ENCODE data around the gene IFI27L2.

The IFI27L2 gene

DNA sequence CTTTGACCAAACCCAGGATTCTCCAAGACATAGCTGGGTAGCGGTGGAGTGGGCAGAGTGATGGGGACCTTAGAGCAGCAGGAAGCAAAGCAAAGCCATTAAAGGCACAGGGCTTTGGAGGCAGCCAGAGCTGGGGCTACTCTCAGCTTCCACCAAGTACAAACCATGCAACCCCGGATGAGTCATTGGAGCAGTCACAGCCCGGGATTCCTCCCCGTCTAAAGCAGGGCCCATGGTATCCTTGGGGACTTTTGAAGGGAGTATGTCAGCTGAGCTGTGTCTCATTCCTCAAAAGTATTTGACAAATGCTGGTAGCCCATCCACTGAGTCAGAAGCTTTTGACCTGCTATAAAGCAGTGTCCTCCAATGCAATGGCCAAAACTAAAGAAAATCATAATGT is 28.6 kb downstream of the IFI27L2 start:
- DNase-seq (ENCODE audit: low read depth in 2 of 2): no peak

DNA sequence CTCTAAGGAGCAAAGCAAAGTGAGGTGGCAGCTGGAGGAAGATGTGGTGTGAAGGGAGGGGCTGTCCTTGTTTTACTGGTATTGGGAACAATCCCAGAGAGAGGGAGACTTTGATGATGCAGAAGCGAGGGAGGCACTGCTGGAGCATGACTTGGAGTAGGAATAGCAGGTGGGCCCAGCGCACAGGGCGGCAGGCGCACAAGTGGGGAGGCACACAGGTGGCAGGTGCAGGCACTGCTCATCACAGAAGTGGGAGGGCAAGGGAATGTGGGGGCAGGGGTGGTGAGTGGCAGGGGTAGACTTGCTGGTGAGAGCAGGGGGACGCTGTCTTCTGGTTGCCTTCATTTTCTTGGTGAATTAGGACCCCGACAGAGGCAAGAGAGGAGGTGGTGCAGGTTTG is 30.4 kb downstream of the IFI27L2 start:
- DNase-seq (ENCODE audit: low read depth in 2 of 2): no peak

DNA sequence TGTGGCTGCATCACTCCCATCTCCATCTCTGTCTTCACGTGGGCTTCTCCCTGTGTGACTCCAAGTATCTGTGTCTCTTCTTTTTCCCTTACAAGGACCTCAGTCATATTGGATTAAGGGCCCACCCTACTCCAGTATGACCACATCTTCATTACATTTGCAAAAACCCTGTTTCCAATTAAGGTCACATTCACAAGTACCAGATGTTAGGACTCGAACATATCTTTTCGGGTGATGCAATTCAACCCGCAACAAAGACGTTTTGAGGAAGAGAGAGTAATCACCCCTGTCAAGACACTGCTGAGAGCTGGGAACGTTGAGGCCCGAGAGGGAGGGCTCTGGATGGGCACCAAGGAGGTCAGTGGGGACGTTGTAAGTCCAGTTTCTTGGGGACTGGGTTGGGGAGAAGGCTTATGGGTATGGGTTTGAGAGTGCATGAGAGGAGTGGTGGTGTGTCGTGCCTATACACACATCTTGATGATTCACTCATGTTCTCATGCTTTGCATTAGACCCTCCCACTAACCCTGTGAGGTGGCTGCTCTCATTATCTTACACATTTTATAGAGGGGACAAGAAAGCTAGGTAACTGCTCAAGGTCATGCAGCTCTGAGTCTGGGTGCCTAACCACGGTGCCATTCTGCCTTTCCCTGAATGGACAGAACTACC is 30.9 kb downstream of the IFI27L2 start:
- no peak for DNase-seq (ENCODE audit: low read depth in 2 of 2)

DNA sequence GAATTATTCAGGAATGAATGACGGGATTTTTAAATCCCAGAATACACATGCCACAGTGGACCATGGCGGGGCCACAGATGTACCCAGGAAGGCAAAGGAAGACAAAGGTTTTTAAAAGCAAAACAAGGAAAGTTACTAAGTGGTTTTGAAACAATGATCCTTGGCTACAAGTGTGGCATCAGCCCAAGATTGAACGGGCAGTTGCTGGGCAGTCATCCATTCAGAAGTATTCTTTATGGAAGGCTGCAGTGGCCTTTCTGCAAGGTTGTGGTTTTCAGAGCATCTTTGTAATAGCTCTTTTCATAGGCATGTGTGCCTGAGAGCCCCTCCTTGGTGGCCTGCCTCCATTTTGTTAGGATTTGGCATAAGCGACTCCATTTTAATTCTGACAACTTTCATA is 32.3 kb downstream of the IFI27L2 start:
- DNase-seq (ENCODE audit: low read depth in 2 of 2): no peak

DNA sequence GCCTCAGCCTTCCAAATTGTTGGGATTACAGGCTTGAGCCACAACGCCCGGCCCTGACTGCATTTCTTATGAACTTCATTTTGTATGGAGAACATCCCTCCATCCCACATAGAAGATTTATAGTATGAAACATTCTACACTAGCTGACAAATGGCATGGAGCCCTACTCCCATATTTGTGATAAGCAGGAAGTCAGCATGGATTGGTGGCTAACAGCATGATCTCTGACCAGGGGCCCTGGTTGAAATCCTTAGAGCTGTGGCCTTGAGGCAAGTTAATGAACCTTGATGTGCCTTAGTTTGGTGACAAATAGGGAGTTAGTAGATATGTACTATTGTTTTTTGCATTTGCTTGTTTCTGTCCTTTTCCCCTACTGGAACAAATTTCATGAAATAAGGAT is 36.0 kb downstream of the IFI27L2 start:
- DNase-seq (ENCODE audit: low read depth in 2 of 2): no peak

DNA sequence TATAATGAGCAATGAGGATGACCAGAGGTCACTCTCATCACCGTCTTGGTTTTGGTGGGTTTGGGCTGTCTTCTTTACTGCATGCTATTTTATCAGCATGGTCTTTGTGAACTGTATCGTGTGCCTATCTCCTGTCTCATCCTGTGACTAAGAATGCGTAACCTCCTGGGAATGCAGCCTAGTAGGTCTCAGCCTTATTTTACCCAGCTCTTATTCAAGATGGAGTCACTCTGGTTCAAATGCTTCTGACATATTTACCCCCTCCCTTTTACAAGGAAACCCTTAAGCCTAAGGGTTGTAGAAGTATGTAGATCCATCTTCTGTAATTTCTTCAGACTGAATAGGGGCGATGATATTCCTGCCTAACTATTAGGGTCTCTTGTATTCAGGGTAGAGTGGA is 39.9 kb downstream of the IFI27L2 start:
- no peak for DNase-seq (ENCODE audit: low read depth in 2 of 2)

DNA sequence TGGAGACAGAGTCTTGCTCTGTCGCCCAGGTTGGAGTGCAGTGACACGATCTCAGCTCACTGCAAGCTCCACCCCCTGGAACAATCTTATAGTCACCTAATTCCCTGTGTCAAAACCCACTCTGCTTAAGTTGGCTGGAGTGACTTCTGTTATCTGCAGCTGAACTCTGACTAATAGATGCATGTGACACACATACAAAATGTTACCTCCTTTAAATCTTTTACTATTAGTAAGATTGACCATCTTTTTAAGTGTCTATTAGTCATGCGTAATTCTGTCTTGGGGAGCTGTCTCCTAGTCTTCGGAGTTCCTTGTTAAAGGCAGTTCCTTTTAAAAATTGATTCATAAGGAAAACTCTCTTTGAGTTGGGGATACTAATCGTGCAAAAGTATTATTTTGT is 40.9 kb downstream of the IFI27L2 start:
- no peak for DNase-seq (ENCODE audit: low read depth in 2 of 2)

DNA sequence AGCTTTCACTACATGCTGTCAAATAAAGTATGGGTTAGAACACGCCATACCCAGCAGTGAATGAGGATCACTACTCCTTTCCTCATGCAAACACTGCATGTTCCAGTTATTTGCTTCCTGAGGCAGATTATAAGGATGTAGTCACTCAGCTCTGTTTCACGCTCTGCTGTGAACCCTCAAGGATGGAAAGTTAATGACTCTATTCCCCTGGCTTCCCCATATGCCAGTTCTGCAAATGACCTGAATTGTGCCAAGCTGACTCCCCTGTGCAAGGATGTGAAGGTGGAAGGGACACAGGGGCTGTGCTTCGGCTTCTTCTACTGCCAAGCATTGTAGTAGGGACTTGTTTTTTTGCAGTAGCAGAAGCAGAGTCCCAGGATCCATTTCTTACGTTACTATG is 41.5 kb downstream of the IFI27L2 start:
- no peak for DNase-seq (ENCODE audit: low read depth in 2 of 2)

DNA sequence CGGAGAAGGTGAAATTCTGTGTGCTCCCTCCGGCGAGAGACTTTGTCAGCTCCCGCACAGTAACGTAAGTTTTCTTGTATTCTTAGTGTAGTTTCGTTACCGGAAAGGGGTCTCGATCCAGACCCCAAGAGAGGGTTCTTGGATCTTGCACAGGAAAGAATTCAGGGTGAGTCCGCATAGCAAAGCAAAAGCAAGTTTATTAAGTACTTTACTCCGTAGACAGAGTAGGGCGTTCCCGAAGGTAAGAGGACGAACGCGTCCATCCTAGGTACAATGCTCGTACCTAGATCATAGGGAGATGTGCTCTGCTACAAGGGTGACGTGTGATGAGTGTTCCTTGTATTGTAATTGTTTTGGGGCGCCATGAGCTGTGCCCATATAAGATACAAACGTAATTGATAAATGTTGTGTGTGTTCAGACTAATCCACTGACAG is 48.0 kb downstream of the IFI27L2 start:
- no peak for DNase-seq (ENCODE audit: low read depth in 2 of 2)

DNA sequence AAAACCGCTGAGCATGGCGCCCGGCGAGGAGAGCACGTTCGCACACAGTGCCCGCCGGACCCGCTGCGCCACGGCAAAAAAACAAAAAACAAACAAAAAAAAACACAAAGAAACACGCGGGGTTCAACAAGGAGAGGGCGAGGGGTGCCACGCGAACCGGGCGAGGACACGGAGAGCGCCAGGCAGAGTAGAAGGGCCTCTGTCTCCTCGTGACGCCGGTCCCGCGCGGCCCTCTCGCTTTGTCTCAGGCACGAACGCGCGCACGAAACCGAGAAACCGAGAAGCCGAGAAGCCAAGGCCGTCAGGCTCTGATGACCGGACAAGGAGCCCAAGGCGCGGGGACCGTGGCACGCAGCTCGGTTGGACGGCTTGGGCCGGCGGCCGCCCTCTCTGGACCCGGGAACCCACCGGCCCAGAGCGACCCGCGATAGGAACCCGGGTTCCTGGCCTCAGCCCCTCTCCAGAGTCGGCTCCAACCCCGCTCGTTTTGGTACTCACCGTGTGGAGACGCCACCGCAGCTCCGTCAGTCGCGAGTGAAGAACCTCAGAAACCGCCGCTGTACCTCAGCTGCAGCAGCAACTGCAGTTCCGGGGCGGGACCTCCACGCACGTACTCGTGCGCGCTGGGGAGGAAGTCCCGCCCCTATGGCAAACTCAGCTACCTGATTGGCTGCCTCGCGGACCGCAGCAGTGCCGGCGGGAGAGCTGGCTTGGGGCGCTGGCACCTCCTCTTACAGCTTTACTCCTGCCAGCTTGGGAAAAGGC is 48.6 kb downstream of the IFI27L2 start, which contains the start of the genes DDX24 and IFI27L1:
Gene DDX24, minus strand, starts transcription at position 582 of the 765 bp plus-strand sequence. CDS start 1,460 bp downstream, outside the sequence.
Gene IFI27L1, plus strand, starts transcription at position 690 of the 765 bp plus-strand sequence. CDS start 15,628 bp downstream, outside the sequence.
- DNase-seq (ENCODE audit: low read depth in 2 of 2): peak; percentile 92 to 93

DNA sequence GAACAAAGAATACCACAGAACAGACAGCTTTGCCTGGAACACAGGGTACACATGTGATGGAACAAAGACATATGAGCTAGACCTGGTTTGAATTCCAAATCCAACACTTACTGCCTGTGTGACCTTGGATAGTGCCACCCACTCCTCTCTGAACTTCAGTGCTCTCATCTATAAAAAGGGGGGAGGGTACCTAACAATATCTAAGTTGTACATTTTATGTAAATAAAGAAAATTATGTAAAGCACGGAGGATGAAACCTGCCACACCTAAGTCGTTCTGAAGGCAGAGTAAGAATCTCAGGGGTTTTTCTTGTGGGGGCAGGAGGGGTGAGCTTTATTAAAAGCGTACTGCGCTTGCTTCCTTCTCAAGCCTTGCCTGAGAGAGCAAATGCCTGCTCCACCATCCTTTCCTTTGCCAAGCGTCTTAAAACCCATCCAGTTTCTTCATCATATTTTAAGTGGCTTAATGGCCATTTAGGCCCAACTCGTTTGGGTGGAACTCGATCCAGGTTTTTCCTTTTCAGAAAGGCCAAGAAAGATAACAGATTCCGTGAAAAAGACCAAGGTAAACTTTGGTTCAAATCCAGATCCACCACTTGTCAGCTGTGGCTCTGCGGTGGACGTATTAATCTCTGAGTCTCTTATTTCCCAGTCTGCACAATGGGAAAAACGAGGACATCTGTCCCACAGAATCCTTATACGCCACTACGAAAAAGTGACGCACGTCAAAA is 49.3 kb downstream of the IFI27L2 start:
- DNase-seq (ENCODE audit: low read depth in 2 of 2): no peak

DNA sequence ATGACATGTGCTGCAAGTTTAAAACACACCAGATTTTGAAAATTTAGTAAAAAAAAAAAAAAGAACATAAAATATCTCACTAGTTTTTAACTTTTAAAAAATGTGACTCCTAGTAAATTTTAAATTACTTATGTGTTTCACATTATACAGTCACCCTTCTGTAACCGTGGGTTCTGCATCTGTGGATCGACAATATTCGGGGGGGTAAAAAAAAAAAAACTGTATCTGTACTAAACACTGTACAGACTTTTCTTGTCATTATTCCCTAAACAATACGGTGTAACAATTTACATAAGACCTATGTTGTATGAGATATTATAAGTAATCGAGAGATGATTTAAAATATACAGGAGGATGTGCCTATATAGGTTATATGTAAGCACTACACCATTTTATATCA is 51.6 kb downstream of the IFI27L2 start:
- no peak for DNase-seq (ENCODE audit: low read depth in 2 of 2)

All from stimulated activated CD8-positive, alpha-beta memory T cell treated with anti-CD3 and anti-CD28 coated beads, Interleukin-15, amount 100 ng/mL, for 48 hours (primary cell).